Measurements from ENCODE around the gene DAB2.

DNA sequence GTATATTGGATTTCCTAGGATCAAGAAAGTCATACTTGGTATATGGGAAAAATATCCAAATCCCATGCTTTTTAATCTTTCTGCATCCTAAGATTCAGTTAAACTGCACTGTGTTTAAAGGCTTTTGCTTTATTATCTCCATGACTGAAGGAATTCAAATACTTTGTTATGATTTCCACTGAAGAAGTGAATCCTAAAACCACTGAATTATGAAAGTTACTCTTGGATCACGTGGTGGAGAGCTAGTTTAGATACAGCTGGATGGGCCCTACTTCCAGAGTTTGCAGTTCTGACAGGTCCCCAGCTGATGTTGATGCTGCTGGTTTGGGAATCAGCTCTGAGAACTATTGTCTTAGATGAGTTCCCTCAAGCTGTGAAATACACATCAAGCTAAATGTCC, 5.0 kb downstream of the DAB2 start:
- TF ChIP-seq, protein P1, sequence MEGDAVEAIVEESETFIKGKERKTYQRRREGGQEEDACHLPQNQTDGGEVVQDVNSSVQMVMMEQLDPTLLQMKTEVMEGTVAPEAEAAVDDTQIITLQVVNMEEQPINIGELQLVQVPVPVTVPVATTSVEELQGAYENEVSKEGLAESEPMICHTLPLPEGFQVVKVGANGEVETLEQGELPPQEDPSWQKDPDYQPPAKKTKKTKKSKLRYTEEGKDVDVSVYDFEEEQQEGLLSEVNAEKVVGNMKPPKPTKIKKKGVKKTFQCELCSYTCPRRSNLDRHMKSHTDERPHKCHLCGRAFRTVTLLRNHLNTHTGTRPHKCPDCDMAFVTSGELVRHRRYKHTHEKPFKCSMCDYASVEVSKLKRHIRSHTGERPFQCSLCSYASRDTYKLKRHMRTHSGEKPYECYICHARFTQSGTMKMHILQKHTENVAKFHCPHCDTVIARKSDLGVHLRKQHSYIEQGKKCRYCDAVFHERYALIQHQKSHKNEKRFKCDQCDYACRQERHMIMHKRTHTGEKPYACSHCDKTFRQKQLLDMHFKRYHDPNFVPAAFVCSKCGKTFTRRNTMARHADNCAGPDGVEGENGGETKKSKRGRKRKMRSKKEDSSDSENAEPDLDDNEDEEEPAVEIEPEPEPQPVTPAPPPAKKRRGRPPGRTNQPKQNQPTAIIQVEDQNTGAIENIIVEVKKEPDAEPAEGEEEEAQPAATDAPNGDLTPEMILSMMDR (IDR thresholded peaks at IDR 0.05 in 4 of 5, conservative IDR thresholded peaks at IDR 0.05 in 1 of 5), result no peak
- TF ChIP-seq POLR2A (IDR thresholded peaks at IDR 0.05), result no peak

Measured in gastrocnemius medialis (tissue), 4 donors.